HG03175 (cell line): ENCODE measurements around the gene EMID1.
"Not testable (repeated sequence)": the region's sequence is repeated elsewhere in the genome, so short reads cannot be mapped to it uniquely, and the experiment has no call there.

Source experiments
- ATAC-seq: cut with Tn5 transposase; IDR thresholded peaks from one replicate; pipeline ENCODE4 v1.9.1; 2021; ENCODE audit warnings: mild to moderate bottlenecking, moderate library complexity; ENCODE audit not compliant: unreplicated experiment

EMID1 gene

GRCh38 chr22:29209624-29209929, 3.9 kb downstream of the EMID1 start:
- no peak for ATAC-seq

- no peak for ATAC-seq
Measured at GRCh38 chr22:29211066-29211465, 5.4 kb downstream of the EMID1 start.

- no peak for ATAC-seq
Measured at GRCh38 chr22:29211466-29211865, 5.8 kb downstream of the EMID1 start.

- ATAC-seq = no peak
Measured at GRCh38 chr22:29212743-29213142, 7.0 kb downstream of the EMID1 start.

- no peak for ATAC-seq
Measured at GRCh38 chr22:29213493-29213892, 7.8 kb downstream of the EMID1 start.

GRCh38 chr22:29214232-29214631, 8.5 kb downstream of the EMID1 start:
- no peak for ATAC-seq

GRCh38 chr22:29215012-29215860, 9.5 kb downstream of the EMID1 start:
- no peak for ATAC-seq

GRCh38 chr22:29216011-29216872, 10.5 kb downstream of the EMID1 start:
- ATAC-seq = no peak

GRCh38 chr22:29216873-29217666, 11.4 kb downstream of the EMID1 start:
- no peak for ATAC-seq

GRCh38 chr22:29217827-29218757, 12.4 kb downstream of the EMID1 start:
- no peak for ATAC-seq

- ATAC-seq = no peak
Measured at GRCh38 chr22:29218758-29219408, 13.2 kb downstream of the EMID1 start.

GRCh38 chr22:29219409-29219782, 13.7 kb downstream of the EMID1 start:
- ATAC-seq = not testable (repeated sequence)

- no peak for ATAC-seq
Measured at GRCh38 chr22:29219881-29220670, 14.4 kb downstream of the EMID1 start.

GRCh38 chr22:29224121-29224858, 18.6 kb downstream of the EMID1 start:
- ATAC-seq = no peak

GRCh38 chr22:29224859-29225410, 19.2 kb downstream of the EMID1 start:
- ATAC-seq = no peak

GRCh38 chr22:29225422-29226090, 19.9 kb downstream of the EMID1 start:
- no peak for ATAC-seq

GRCh38 chr22:29226351-29226981, 20.8 kb downstream of the EMID1 start:
- no peak for ATAC-seq
